ENCODE data around the gene CDC6. TPM values are rescaled to one million over a fixed set of nuclear protein-coding genes. Genes with fewer than 3 reads are reported as not detected.

CDC6 gene
- total and polyA plus RNA-seq, 12 donors, result 0.49 to 3.0 (median 0.86) TPM

DNA sequence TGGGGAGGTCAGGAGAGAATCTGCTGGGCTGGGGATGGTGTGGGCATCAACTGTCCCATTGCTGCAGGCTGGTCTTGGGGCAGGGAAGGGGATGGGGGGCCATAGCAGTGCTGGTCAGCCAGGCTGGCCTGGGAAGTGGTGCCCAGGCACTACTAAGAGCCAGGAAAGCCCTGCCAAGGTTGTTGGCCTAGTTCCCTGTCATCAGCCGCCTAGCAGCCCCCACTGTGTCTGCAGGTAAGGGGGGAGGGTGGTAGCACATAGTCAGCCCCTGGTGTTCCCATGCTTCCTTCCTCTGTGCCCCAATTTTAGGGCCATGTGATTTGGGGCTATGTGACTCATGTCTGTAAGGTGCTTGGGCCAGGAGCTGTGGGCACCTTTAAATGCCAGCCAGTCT lies 59.1 kb downstream of the CDC6 start:
- Histone ChIP-seq H3K9me3 (no peaks in the 10 kb centered on the region), H3K36me3 (peaks cover 0 to 37% (median 11%) of the 10 kb centered on the region in 9 donors), H3K4me1 (peaks cover 43 to 88% (median 80%) of the 10 kb centered on the region in 9 donors), H3K27ac (peak overlapping the region; percentile 68 to 99 (median 98)), H3K4me3 (peak overlapping the region in 7 of 10 donors; percentile 8 to 97 (median 90)), H3K27me3 (no peaks in the 10 kb centered on the region)
- ATAC-seq (no peak), DNase-seq (no peak)
- 20 to 55% methylated on average over 1 of the region's 1 CpG for WGBS, 2 donors
- intact Hi-C loops (cut with DNase I), result loop anchor here in 3 of 10 donors (2.0 to 10.0 kb wide), 3 partner anchors 28 to 232 kb away; no protein-coding TSS in a partner anchor
- TF ChIP-seq CTCF (IDR thresholded peaks at IDR 0.05), result no peak

- 24 to 58% methylated on average over 8 to 9 of the region's 9 CpGs for WGBS, 2 donors
- ATAC-seq, result no peak
Observed at GRCh38 chr17:40347319-40348135, 59.8 kb downstream of the CDC6 start.

GRCh38 chr17:40348136-40348504 lies 60.4 kb downstream of the CDC6 start:
- Histone ChIP-seq H3K4me1 (peaks cover 43 to 99% (median 80%) of the 10 kb centered on the region in 9 donors), H3K27ac (peak overlapping the region; percentile 14 to 99 (median 98)), H3K9me3 (no peaks in the 10 kb centered on the region), H3K36me3 (peaks cover 0 to 50% (median 24%) of the 10 kb centered on the region in 9 donors), H3K4me3 (peak overlapping the region in 5 of 10 donors; percentile 12 to 97 (median 39)), H3K27me3 (no peaks in the 10 kb centered on the region)
- DNase-seq (peak in 1 of 2 donors; percentile 8), ATAC-seq (peak in 1 of 8 donors; percentile 0)
- no peak for TF ChIP-seq CTCF (IDR thresholded peaks at IDR 0.05)
- 48 to 49% methylated on average over 5 of the region's 5 CpGs for WGBS, 2 donors
- intact Hi-C loops (cut with DNase I), result loop anchor here in 6 of 10 donors (2.0 to 10.0 kb wide), 4 partner anchors 36 to 233 kb away; partner anchors contain the start of gene RARA (in 2 of the 6)

More at GRCh38 chr17:40347319-40348135, 59.8 kb downstream of the CDC6 start:
- H3K4me1 ChIP-seq, result peaks cover 43 to 94% (median 83%) of the 10 kb centered on the region in 9 donors
- H3K4me3 ChIP-seq, result peak overlapping the region in 7 of 10 donors; percentile 8 to 97 (median 90)
- intact Hi-C loops (cut with DNase I), result loop anchor here in 7 of 10 donors (2.0 to 10.0 kb wide), 5 partner anchors 29 to 233 kb away; partner anchors contain the start of gene RARA (in 2 of the 7)
- DNase-seq, result no peak
- no peaks in the 10 kb centered on the region for H3K9me3 ChIP-seq
- peak overlapping the region; percentile 14 to 99 (median 98) for H3K27ac ChIP-seq
- peaks cover 0 to 44% (median 18%) of the 10 kb centered on the region in 9 donors for H3K36me3 ChIP-seq
- TF ChIP-seq CTCF (IDR thresholded peaks at IDR 0.05), result no peak
- H3K27me3 ChIP-seq, result no peaks in the 10 kb centered on the region
